ENCODE measurements around the gene SDK1.
"Not testable (repeated sequence)": the region's sequence is repeated elsewhere in the genome, so short reads cannot be mapped to it uniquely, and the experiment has no call there.

The SDK1 gene

DNA sequence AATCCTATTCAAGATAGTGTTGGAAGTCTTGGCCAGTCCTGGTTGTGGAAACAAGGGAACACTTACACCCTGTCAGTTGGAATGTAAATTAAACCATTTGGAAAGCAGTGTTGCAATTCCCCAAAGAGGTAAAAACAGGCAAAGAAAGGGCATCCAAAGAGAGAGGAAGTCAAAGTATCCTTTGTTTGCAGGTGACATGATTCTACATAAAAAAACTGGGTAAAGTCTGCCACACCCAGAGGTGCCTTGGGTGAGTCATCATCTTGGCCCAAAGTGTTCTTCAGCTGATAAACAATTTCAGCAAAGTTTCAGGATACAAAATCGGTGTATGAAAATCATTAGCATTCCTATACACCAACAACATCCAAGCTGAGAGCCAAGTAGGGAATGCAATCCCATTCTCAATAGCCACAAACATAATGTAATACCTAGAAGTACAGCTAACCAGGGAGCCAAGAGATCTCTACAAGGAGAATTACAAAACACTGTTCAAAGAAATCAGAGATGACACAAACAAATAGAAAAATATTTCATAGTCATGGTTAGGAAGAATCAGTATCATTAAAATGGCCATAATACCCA is 278.7 kb downstream of the SDK1 start:
- no peak for DNase-seq (ENCODE audit: low read depth in 3 of 3)

DNA sequence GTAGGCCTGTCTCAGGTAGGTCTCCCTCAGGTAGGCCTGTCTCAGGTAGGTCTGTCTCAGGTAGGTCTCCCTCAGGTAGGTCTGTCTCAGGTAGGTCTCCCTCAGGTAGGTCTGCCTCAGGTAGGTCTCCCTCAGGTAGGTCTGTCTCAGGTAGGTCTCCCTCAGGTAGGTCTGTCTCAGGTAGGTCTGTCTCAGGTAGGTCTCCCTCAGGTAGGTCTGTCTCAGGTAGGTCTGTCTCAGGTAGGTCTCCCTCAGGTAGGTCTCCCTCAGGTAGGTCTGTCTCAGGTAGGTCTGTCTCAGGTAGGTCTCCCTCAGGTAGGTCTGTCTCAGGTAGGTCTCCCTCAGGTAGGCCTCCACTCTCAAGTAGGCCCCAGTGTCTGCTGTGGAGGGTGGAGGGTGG is 281.1 kb downstream of the SDK1 start:
- DNase-seq (ENCODE audit: low read depth in 3 of 3): not testable (repeated sequence)

- no peak for DNase-seq (ENCODE audit: low read depth in 3 of 3)
These were observed 284.8 kb downstream of the SDK1 start for GRCh38 chr7:3585826-3586225.

DNA sequence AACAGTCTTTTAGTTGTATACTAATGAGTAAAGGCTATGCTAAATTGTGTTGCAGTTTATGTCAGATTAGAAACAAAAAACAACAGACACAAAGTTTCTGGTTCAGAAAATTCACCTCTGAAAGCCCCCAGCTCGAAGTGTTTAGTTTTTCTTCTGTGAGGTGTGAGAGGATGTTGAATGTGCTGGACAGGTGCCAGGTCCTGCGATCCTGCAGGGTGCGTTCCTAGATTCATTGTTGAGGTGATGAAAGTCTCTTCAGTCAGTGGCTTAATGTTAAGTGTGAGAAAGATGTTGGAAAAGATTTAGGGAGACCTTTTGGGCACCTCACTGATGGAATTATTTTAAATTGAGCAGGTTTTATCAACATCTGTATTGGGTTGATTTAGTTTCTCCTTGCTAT is 287.3 kb downstream of the SDK1 start:
- no peak for DNase-seq (ENCODE audit: low read depth in 3 of 3)

DNA sequence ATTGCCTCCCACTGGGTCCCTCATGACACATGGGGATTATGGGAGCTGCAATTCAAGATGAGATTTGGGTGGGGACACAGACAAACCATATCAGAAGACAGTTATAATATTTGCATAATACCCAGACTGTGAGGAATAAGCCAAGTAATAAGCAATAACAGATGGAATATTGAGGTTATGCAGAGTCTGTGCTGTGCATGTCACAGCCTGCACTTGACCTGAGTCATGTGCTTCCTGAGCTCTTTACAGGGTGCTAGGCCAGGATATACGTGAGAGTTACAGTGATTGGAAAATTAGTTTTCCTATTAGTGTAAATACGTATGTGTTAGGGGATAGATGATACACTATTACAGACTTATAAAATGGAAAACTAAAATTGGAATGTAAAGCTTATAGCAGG is 288.7 kb downstream of the SDK1 start:
- DNase-seq (ENCODE audit: low read depth in 3 of 3): no peak

DNA sequence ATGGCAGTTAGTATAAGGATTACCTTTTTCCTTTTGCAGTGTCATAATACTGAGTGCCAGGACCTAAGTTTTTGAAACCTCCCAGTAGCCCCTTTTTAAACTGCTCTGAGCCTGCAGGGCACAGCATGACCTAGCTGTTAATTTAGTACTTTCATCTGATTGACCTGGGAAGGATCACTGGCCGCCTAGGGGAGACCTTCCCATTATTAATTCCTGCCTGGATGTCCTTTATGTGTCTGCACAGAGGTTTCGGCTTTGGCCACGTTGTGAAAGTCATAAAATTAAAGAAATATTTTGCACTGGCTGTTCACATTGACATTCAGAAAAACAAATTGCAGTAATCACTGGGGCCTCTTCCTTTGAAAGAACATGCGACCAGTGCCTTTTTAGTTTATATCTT is 290.2 kb downstream of the SDK1 start:
- no peak for DNase-seq (ENCODE audit: low read depth in 3 of 3)

- DNase-seq (ENCODE audit: low read depth in 3 of 3): no peak
These were observed 290.9 kb downstream of the SDK1 start for GRCh38 chr7:3591944-3592343.

DNA sequence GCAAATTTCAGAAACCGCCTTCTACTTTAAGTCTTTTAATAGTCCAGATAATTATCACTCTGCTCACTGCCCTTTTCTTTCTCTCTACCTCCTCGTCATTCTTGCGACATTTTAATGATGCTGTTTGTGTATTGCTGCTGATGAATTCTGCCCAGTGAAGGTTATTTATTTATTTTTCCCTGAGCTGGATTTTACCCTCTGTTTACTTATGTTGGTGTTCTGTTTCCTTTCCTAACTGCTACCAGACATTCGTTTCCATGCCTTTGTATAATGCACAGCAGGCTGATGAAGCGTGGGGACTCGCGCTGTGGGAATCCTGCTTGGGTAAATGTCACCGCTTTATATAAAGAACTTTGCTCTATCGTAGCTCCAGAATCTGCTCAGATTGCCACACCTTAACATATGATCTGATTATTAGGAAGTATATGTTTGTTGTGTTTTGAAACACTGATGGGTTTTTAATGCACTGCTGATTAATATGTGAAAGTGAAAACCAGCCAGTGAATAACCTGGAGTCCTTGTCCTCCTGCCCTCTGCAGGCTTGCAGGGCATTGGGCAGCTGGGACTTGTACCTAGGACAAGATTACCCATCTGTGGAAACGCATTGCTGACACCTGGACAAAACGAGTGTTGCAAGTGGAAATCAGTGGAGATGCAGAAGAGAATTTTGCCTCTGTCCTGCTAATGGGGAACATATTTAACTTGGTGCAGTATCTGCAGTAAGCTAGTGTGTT is 291.5 kb downstream of the SDK1 start:
- DNase-seq (ENCODE audit: low read depth in 3 of 3): no peak

DNA sequence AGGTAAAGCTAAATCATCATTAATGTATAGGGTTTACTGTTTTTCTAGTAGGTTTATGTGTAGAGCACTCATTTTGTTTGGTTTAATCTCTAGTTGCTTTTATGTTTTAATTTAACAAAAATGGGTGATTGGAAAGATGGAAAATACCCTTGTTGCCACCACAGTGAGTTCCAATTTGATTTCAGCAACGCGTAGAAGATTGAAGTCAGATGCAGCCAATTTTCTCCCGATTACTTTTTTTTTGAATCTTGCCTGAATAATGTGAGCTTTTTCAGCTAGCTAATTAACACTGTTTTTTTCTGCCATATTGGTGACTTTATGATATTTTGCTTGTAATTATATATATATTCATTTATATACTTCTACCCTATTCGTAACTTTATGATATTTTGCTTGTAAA is 293.8 kb downstream of the SDK1 start:
- DNase-seq (ENCODE audit: low read depth in 3 of 3): no peak

DNA sequence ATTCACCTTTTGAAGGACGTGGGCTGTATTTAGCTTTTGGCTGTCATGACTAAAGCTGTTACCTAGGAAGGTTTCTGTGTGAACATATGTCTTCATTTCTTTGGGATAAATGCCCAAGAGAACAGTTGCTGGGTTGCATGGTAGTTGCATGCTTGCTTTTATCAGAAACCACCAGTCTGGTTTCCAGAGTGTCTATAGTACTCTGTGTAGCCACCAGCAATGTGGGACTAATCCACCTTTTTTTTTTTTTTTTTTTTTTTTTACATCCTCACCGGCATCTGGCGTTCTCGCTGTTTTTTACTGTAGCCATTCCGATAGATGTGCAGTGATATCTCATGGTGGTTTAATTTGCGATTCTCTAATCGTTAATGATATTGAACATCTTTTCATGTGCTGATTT is 297.8 kb downstream of the SDK1 start:
- no peak for DNase-seq (ENCODE audit: low read depth in 3 of 3)

DNA sequence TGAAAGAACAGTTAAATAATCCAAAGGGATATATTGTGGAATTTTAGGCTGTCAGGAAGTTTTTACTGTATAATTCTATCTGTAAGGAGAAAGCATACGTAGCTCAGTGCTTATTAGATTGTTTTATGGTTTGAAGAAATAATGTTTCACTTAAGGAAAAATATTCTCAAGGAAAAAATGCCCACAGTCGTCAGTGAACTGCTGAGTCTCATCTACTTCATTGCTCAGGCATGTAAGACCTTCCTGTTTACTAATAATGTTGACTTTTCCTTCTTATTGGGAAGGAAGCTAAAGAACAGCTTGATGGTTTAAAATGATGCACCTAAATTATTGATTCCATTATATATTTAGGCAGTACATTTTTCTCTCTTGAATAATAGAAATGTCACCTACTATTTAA is 304.2 kb downstream of the SDK1 start:
- DNase-seq (ENCODE audit: low read depth in 3 of 3): no peak

DNA sequence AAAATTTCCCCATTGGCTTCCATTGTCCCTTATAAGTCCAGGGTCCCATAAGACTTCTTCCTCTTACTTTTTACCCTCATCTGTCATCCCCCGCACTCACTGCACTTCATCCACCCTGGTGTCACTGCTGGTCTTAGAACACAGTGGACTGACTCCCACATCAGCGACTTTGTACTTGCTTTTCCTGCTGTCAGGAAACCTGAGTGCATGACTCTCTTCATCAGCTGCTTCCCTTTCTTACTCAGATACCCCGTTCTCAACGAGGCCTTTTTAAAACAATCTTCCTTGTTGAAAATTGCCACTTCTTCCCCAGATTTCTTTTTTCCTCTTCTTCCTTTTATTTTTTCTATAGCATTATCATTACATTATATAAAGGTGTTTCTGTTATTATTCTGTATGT is 305.4 kb downstream of the SDK1 start:
- no peak for DNase-seq (ENCODE audit: low read depth in 3 of 3)

- no peak for DNase-seq (ENCODE audit: low read depth in 3 of 3)
These were observed 306.8 kb downstream of the SDK1 start for GRCh38 chr7:3607847-3608246.

DNA sequence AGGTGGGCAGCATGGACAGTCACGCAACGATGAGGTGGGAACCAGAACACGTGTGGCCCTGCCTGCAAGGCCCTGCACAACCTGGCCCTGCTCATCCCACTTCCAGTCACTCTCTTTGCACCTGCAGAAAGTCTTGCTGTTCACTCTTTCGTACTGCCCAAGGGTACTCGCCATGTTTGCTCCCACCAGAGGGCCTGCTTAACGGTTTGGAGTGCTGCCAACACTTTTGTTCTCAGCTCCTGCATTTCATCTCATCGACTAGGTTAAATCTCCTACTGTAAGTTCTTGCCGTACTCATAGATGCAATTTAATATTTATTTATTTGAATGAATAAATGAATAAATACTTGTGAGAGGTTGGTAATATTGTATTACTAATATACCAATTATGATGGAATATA is 315.3 kb downstream of the SDK1 start:
- no peak for DNase-seq (ENCODE audit: low read depth in 3 of 3)

GRCh38 chr7:3630081-3630480 is 329.0 kb downstream of the SDK1 start:
- no peak for DNase-seq (ENCODE audit: low read depth in 3 of 3)

GRCh38 chr7:3634396-3634795 is 333.3 kb downstream of the SDK1 start:
- DNase-seq (ENCODE audit: low read depth in 3 of 3): no peak

- DNase-seq (ENCODE audit: low read depth in 3 of 3): no peak
These were observed 335.2 kb downstream of the SDK1 start for GRCh38 chr7:3636131-3636860.

DNA sequence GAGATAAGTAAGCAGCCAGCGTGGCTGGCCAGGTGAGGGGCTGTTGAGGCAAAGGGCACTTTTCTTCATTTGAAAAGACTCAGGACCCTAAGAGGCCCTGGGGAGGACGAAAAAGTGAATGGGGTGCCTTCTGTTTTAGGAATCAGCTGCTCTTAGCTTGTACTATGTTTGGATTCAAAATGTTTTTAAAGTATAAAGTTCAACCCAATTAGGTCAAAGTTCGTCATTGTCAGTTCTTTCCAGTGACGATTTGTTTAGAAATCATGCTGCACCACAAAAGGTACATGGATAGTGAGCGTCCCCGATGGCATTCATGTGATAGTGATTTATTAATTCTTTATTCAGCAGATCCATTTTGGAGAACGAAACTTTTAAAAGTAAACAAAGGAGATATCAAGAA is 338.2 kb downstream of the SDK1 start:
- DNase-seq (ENCODE audit: low read depth in 3 of 3): no peak

DNA sequence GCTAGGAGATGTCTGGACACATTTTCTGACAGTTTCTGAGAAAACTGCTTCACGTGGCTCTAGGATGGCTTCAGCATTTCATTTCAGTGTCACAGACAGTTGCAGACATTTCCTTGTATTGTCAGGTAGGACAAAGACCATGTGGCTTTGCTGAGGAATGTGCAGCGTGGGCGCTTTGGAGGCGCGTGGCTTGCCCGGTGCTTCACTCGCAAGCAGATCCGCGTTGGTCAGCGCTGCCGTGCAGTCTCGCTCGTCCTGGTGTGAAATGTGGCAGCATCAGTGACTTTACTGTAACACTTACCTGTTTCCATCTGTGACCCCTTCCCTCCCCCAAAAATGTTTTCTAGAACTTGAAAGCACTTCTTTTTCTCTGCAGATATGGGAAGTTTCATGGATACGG is 340.5 kb downstream of the SDK1 start:
- DNase-seq (ENCODE audit: low read depth in 3 of 3): no peak

- DNase-seq (ENCODE audit: low read depth in 3 of 3): no peak
These were observed 342.0 kb downstream of the SDK1 start for GRCh38 chr7:3643091-3643490.

- no peak for DNase-seq (ENCODE audit: low read depth in 3 of 3)
These were observed 347.2 kb downstream of the SDK1 start for GRCh38 chr7:3648276-3648675.

- DNase-seq (ENCODE audit: low read depth in 3 of 3): no peak
These were observed 348.2 kb downstream of the SDK1 start for GRCh38 chr7:3649250-3649649.
